Kidney epithelial cell (primary cell): ENCODE measurements around the gene OIT3. TPM values are rescaled to one million over a fixed set of nuclear protein-coding genes. Genes with fewer than 3 reads are reported as not detected.
"Not testable (repeated sequence)": the region's sequence is repeated elsewhere in the genome, so short reads cannot be mapped to it uniquely, and the experiment has no call there.

Experiments used
- DNase-seq: peaks from one replicate; pipeline ENCODE4 v3.0.0-alpha.2; 2010; ENCODE audit warnings: low read depth
- H3K27me3 ChIP-seq: 2 replicates; pipeline ENCODE4 v1.6.0; 2011; ENCODE audit warnings: low read length; ENCODE audit not compliant: control insufficient read depth, insufficient read depth
- H3K36me3 ChIP-seq: 2 replicates; pipeline ENCODE4 v1.5.1; 2011; ENCODE audit warnings: low read length; ENCODE audit not compliant: control insufficient read depth, insufficient read depth
- H3K4me3 ChIP-seq: 2 replicates; pipeline ENCODE4 v1.5.1; 2011; ENCODE audit warnings: low read depth, mild to moderate bottlenecking, control low read depth, low read length
- total RNA-seq: library from RNA; depleted of rRNA; stranded (reverse); fragments of >200 nt; gene quantifications from 2 replicates; pipeline ENCODE4 v1.2.3, GENCODE V29; 2015
- TF ChIP-seq, protein P1 (sequence below): IDR thresholded peaks from 2 replicates; pipeline ENCODE4 v1.5.1; 2011; ENCODE audit warnings: mild to moderate bottlenecking, moderate library complexity, low read length, control low read depth, inconsistent platforms; ENCODE audit not compliant: insufficient read depth, poor library complexity, severe bottlenecking

The OIT3 gene
- total RNA-seq, 1 donor from 2014 or later: not detected

GRCh38 chr10:72889391-72889831, 4.1 kb upstream of the OIT3 start:
- no peak for DNase-seq
- TF ChIP-seq, protein P1, sequence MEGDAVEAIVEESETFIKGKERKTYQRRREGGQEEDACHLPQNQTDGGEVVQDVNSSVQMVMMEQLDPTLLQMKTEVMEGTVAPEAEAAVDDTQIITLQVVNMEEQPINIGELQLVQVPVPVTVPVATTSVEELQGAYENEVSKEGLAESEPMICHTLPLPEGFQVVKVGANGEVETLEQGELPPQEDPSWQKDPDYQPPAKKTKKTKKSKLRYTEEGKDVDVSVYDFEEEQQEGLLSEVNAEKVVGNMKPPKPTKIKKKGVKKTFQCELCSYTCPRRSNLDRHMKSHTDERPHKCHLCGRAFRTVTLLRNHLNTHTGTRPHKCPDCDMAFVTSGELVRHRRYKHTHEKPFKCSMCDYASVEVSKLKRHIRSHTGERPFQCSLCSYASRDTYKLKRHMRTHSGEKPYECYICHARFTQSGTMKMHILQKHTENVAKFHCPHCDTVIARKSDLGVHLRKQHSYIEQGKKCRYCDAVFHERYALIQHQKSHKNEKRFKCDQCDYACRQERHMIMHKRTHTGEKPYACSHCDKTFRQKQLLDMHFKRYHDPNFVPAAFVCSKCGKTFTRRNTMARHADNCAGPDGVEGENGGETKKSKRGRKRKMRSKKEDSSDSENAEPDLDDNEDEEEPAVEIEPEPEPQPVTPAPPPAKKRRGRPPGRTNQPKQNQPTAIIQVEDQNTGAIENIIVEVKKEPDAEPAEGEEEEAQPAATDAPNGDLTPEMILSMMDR: no peak
- Histone ChIP-seq H3K36me3 (no peaks in the 10 kb centered on the region), H3K27me3 (no peaks in the 10 kb centered on the region), H3K4me3 (no peak overlapping the region)

DNA sequence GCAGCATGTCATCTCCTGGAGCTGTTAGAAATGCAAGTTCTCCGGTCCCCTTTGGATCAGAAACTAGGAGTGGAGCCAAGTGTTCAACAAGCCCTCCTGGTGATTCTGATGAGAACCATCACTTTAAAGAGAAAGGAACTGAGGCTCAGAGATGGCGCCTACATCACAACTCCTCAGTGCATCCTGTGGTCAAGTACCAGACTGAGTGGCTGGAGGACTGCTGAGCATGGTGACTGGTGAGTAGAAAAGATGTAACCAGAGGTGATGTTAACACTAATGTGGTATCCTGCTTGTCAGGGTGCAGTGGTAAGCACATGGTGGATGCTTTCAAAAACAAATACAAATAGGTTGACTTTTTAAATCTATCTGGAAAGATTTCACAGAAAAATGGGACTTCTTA, 3.5 kb upstream of the OIT3 start:
- TF ChIP-seq, protein P1: no peak
- H3K36me3 ChIP-seq: no peaks in the 10 kb centered on the region
- H3K4me3 ChIP-seq: no peak overlapping the region
- no peak for DNase-seq
- no peaks in the 10 kb centered on the region for H3K27me3 ChIP-seq

DNA sequence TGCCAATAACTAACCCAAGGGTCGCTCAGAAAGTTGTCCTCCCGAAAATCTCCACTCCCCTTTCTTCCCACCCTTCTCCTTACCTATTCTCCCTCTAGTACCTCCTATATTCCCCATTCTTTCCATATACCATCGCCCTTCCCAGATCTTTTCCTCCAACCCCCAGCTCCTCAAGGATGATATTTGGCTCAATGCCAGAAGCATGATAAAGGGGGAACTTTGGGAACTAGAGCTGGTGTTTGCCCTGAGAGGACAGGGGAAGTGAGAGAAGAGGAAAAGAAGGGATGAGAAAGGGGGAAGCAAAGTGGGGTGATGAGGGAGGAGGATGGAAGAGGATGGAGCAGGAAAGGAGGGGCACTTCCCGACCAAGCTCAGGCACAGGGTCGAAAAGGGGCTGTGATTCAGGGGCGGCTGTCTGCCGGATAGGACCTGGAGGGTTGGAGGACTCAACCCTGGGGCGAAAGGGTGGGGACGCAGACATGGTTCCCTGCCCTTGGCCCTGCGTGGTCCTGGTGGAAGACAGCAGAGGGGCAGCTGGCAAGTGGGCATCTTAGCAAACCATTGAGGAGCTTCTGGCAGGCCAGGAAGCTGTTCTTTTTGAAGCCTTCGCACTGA, 1.8 kb downstream of the OIT3 start:
- no peaks in the 10 kb centered on the region for H3K36me3 ChIP-seq
- H3K27me3 ChIP-seq: no peaks in the 10 kb centered on the region
- H3K4me3 ChIP-seq: no peak overlapping the region
- DNase-seq: no peak
- TF ChIP-seq, protein P1: no peak

DNA sequence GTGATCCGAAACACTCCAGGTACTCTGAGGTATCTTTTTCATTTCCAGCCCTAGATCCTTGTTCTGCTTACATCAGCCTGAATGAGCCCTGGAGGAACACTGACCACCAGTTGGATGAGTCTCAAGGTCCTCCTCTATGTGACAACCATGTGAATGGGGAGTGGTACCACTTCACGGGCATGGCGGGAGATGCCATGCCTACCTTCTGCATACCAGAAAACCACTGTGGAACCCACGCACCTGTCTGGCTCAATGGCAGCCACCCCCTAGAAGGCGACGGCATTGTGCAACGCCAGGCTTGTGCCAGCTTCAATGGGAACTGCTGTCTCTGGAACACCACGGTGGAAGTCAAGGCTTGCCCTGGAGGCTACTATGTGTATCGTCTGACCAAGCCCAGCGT, 5.1 kb downstream of the OIT3 start:
- H3K36me3 ChIP-seq: no peaks in the 10 kb centered on the region
- H3K4me3 ChIP-seq: no peak overlapping the region
- TF ChIP-seq, protein P1: no peak
- no peak for DNase-seq
- H3K27me3 ChIP-seq: no peaks in the 10 kb centered on the region

DNA sequence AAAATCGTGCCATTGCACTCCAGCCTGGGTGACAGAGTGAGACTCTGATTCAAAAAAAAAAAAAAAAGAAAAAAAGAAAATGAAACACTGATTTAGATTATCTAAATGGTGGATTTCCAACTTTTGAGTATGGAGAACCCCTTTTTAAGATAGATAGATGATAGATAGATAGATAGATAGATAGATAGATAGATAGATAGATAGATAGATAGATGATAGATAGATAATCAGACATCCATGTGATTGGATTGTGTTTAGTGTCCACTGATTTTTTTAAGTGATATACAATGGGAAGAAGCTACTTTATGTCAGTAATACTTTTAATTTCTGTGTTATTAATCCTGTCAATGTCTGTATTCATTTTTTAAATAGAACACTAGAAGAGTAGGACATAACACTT, 6.0 kb downstream of the OIT3 start:
- H3K27me3 ChIP-seq: no peaks in the 10 kb centered on the region
- TF ChIP-seq, protein P1: no peak
- DNase-seq: no peak
- no peak overlapping the region for H3K4me3 ChIP-seq
- no peaks in the 10 kb centered on the region for H3K36me3 ChIP-seq

DNA sequence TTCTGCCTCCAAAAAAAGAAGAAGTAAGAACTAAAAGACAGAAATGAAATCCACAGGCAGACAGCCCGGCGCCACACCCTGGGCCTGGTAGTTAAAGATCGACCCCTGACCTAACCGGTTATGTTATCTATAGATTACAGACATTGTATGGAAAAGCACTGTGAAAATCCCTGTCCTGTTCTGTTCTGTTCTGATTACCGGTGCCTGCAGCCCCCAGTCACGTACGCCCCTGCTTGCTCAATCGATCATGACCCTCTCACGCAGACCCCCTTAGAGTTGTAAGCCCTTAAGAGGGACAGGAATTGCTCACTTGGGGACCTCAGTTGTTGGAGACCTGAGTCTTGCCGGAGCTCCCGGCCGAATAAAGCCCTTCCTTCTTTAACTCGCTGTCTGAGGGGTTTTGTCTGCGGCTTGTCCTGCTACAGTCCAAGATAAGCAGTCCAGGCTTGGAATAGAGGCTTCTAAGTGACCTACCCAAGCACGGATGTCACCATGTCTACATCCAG, 10.5 kb downstream of the OIT3 start:
- H3K4me3 ChIP-seq, DNase-seq, H3K36me3 ChIP-seq, H3K27me3 ChIP-seq: not testable (repeated sequence)
